HG02852 (cell line): ENCODE results near the gene GFOD1.
"Not testable (repeated sequence)": the region's sequence is repeated elsewhere in the genome, so short reads cannot be mapped to it uniquely, and the experiment has no call there.

Source experiments
- ATAC-seq: cut with Tn5 transposase; IDR thresholded peaks from one replicate; pipeline ENCODE4 v1.9.1; 2021; ENCODE audit warnings: mild to moderate bottlenecking, moderate library complexity; ENCODE audit not compliant: unreplicated experiment

GFOD1 gene

GRCh38 chr6:13511913-13512717 lies 24.7 kb upstream of the GFOD1 start:
- ATAC-seq = no peak

- ATAC-seq = not testable (repeated sequence)
These were observed 23.8 kb upstream of the GFOD1 start for GRCh38 chr6:13511141-13511571.

GRCh38 chr6:13510433-13510832 lies 23.0 kb upstream of the GFOD1 start:
- ATAC-seq = not testable (repeated sequence)

GRCh38 chr6:13508711-13509705 lies 21.6 kb upstream of the GFOD1 start:
- ATAC-seq = no peak

GRCh38 chr6:13507306-13507860 lies 20.0 kb upstream of the GFOD1 start:
- no peak for ATAC-seq

- no peak for ATAC-seq
These were observed 17.9 kb upstream of the GFOD1 start for GRCh38 chr6:13505345-13505734.

GRCh38 chr6:13504611-13505344 lies 17.4 kb upstream of the GFOD1 start:
- no peak for ATAC-seq

GRCh38 chr6:13500915-13501314 lies 13.5 kb upstream of the GFOD1 start:
- no peak for ATAC-seq

GRCh38 chr6:13500264-13500663 lies 12.9 kb upstream of the GFOD1 start:
- ATAC-seq = no peak

- no peak for ATAC-seq
These were observed 9.3 kb upstream of the GFOD1 start for GRCh38 chr6:13496513-13497190.

- no peak for ATAC-seq
These were observed 8.4 kb upstream of the GFOD1 start for GRCh38 chr6:13495818-13496217.

- ATAC-seq = no peak
These were observed 7.8 kb upstream of the GFOD1 start for GRCh38 chr6:13495112-13495776.

- no peak for ATAC-seq
These were observed 6.7 kb upstream of the GFOD1 start for GRCh38 chr6:13494137-13494536.

- no peak for ATAC-seq
These were observed 5.7 kb upstream of the GFOD1 start for GRCh38 chr6:13493147-13493546.

- no peak for ATAC-seq
These were observed 5.0 kb upstream of the GFOD1 start for GRCh38 chr6:13492357-13492756.

- no peak for ATAC-seq
These were observed 4.1 kb upstream of the GFOD1 start for GRCh38 chr6:13491538-13491937.

GRCh38 chr6:13490402-13490801 lies 3.0 kb upstream of the GFOD1 start:
- ATAC-seq = no peak

GRCh38 chr6:13488896-13489237 lies 1.5 kb upstream of the GFOD1 start:
- ATAC-seq = no peak

- ATAC-seq = no peak
These were observed 855 bp upstream of the GFOD1 start for GRCh38 chr6:13488015-13488895.
